Gastroesophageal sphincter (tissue), 4 donors: ENCODE results near the gene THAP8. TPM values are rescaled to one million over a fixed set of nuclear protein-coding genes. Genes with fewer than 3 reads are reported as not detected.

Source experiments
- ATAC-seq: fragments of 150-250 bp; one replicate; pipeline ENCODE4 v1.9.1; 2016; ENCODE audit warnings: mild to moderate bottlenecking, moderate library complexity
- H3K27ac ChIP-seq, 4 donors: fragments of 200-600 bp; sonication (generic) in 3 of 4; 1 replicate in 3 of 4; 2 replicates in 1 of 4; pipeline ENCODE4 v1.5.1; 2016 to 2019
- H3K27me3 ChIP-seq: fragments of 200-600 bp; sonication (generic); one replicate; pipeline ENCODE4 v1.5.1; 2019
- H3K36me3 ChIP-seq, 2 donors: fragments of 200-600 bp; sonication (generic); one replicate each; pipeline ENCODE4 v1.5.1; 2019; ENCODE audit warnings: control low read depth in 1 of 2
- H3K4me1 ChIP-seq, 3 donors: fragments of 200-600 bp; sonication (generic); 1 replicate in 2 of 3; 2 replicates in 1 of 3; pipeline ENCODE4 v1.5.1; 2016 to 2019; ENCODE audit warnings: control low read depth in 2 of 3
- H3K4me3 ChIP-seq, 2 donors: fragments of 200-600 bp; sonication (generic); one replicate each; pipeline ENCODE4 v1.5.1; 2019; ENCODE audit warnings: mild to moderate bottlenecking in 1 of 2, moderate library complexity in 1 of 2
- H3K9me3 ChIP-seq, 3 donors: fragments of 200-600 bp; sonication (generic); one replicate each; pipeline ENCODE4 v1.5.1; 2017 to 2019; ENCODE audit warnings: control low read depth in 2 of 3
- CTCF ChIP-seq, 4 experiments: fragments of 200-600 bp in 2 of 4; fragments of 450-650 bp in 2 of 4; sonication (generic) in 1 of 4; IDR thresholded peaks; one replicate each; pipeline ENCODE4 v1.5.1; 2017 to 2019; ENCODE audit warnings: antibody characterized with exemption in 4 of 4, mild to moderate bottlenecking in 2 of 4, moderate library complexity in 2 of 4
- EP300 ChIP-seq: sonication (generic); formaldehyde crosslinking; IDR thresholded peaks from one replicate; pipeline ENCODE4 v1.6.1; 2017; ENCODE audit warnings: antibody characterized with exemption, mild to moderate bottlenecking
- POLR2A ChIP-seq, 2 donors: fragments of 450-650 bp; IDR thresholded peaks; one replicate each; pipeline ENCODE4 v1.6.1; 2017; ENCODE audit warnings: antibody characterized with exemption in 2 of 2, mild to moderate bottlenecking in 2 of 2, moderate library complexity in 1 of 2
- POLR2AphosphoS5 ChIP-seq: sonication (generic); formaldehyde crosslinking; IDR thresholded peaks from one replicate; pipeline ENCODE4 v1.6.1; 2017; ENCODE audit warnings: antibody characterized with exemption
- WGBS, 2 donors: methylation state at CpG; one replicate each; pipeline ENCODE4 v1.1.5; 2018; ENCODE audit warnings: low coverage in 1 of 2; 5-methylcytosine and 5-hydroxymethylcytosine counted together
- total RNA-seq, 4 donors: library from RNA; depleted of rRNA; stranded (reverse); fragments of >200 nt; gene quantifications; one replicate each; pipeline ENCODE4 v1.1.0, GENCODE V29; 2016

The THAP8 gene
- total RNA-seq, 4 donors from 2014 or later, result 5.3 to 16.8 (median 9.4) TPM

GRCh38 chr19:35991731-35992450, 62.2 kb downstream of the THAP8 start:
- Histone ChIP-seq H3K27me3 (peaks cover 32% of the 10 kb centered on the region), H3K4me1 (peaks cover 0 to 33% (median 22%) of the 10 kb centered on the region in 3 donors), H3K4me3 (no peak overlapping the region), H3K36me3 (peaks cover 0 to 3% of the 10 kb centered on the region in 2 donors), H3K27ac (no peak overlapping the region), H3K9me3 (no peaks in the 10 kb centered on the region)
- WGBS, 2 donors, result 81% methylated on average over 6 of the region's 7 CpGs; no CpG with 5 or more reads in 1 of the 2 donors
- ATAC-seq, result no peak
- no peak for TF ChIP-seq POLR2AphosphoS5
- no peak for TF ChIP-seq EP300
- no peak for TF ChIP-seq CTCF (IDR thresholded peaks at IDR 0.05)
- TF ChIP-seq POLR2A (IDR thresholded peaks at IDR 0.05), result no peak

GRCh38 chr19:35990771-35991730, 63.0 kb downstream of the THAP8 start:
- WGBS, 2 donors, result 77 to 79% methylated on average over 7 to 9 of the region's 10 CpGs
- ATAC-seq, result no peak
- Histone ChIP-seq H3K36me3 (no peaks in the 10 kb centered on the region), H3K4me1 (peaks cover 0 to 29% (median 14%) of the 10 kb centered on the region in 3 donors), H3K9me3 (no peaks in the 10 kb centered on the region), H3K27me3 (peaks cover 41% of the 10 kb centered on the region), H3K4me3 (no peak overlapping the region), H3K27ac (no peak overlapping the region)
- TF ChIP-seq CTCF (IDR thresholded peaks at IDR 0.05), result no peak
- TF ChIP-seq POLR2AphosphoS5, result no peak
- TF ChIP-seq EP300, result no peak
- TF ChIP-seq POLR2A (IDR thresholded peaks at IDR 0.05), result no peak

GRCh38 chr19:35990156-35990555, 63.9 kb downstream of the THAP8 start:
- TF ChIP-seq CTCF (IDR thresholded peaks at IDR 0.05), result no peak
- TF ChIP-seq EP300, result no peak
- TF ChIP-seq POLR2AphosphoS5, result no peak
- TF ChIP-seq POLR2A (IDR thresholded peaks at IDR 0.05), result no peak
- Histone ChIP-seq H3K36me3 (no peaks in the 10 kb centered on the region), H3K27ac (no peak overlapping the region), H3K9me3 (no peaks in the 10 kb centered on the region), H3K4me1 (peaks cover 0 to 21% (median 11%) of the 10 kb centered on the region in 3 donors), H3K4me3 (no peak overlapping the region), H3K27me3 (peaks cover 50% of the 10 kb centered on the region)
- WGBS, 2 donors, result 83 to 89% methylated on average over 4 of the region's 4 CpGs
- ATAC-seq, result no peak

- 84 to 95% methylated on average over 2 of the region's 3 CpGs for WGBS, 2 donors
- H3K4me3 ChIP-seq, result no peak overlapping the region
Observed at GRCh38 chr19:35988824-35989223, 65.3 kb downstream of the THAP8 start.

More at GRCh38 chr19:35988824-35989223, 65.3 kb downstream of the THAP8 start:
- no peaks in the 10 kb centered on the region for H3K9me3 ChIP-seq
- no peak for TF ChIP-seq POLR2AphosphoS5
- TF ChIP-seq CTCF (IDR thresholded peaks at IDR 0.05), result no peak
- no peak for TF ChIP-seq EP300
- no peak overlapping the region for H3K27ac ChIP-seq
- H3K4me1 ChIP-seq, result peaks cover 0 to 12% (median 6%) of the 10 kb centered on the region in 3 donors
- H3K27me3 ChIP-seq, result peaks cover 63% of the 10 kb centered on the region
- ATAC-seq, result no peak
- H3K36me3 ChIP-seq, result no peaks in the 10 kb centered on the region
